ENCODE measurements around the gene IDH3A. TPM values are rescaled to one million over a fixed set of nuclear protein-coding genes. Genes with fewer than 3 reads are reported as not detected.

The IDH3A gene
- total and polyA plus RNA-seq, 10 donors: 27.6 to 90.7 (median 70.1) TPM

GRCh38 chr15:78212546-78213424 lies 63.6 kb downstream of the IDH3A start:
- peak; percentile 53 for DNase-seq
- H3K4me3 ChIP-seq: no peak overlapping the region
- H3K36me3 ChIP-seq: no peaks in the 10 kb centered on the region
- 83 to 90% (median 87%) methylated on average over 10 to 17 of the region's 17 CpGs for WGBS, 5 donors
- no peak for TF ChIP-seq POLR2AphosphoS5 (IDR thresholded peaks at IDR 0.05)
- H3K27ac ChIP-seq: no peak overlapping the region
- intact Hi-C loops (cut with DNase I; ENCODE audit: low total_unique reads): no loop called here
- peaks cover 0 to 12% (median 0%) of the 10 kb centered on the region in 7 donors for H3K27me3 ChIP-seq (replicated peaks in 1 of 7)
- H3K4me1 ChIP-seq: peaks cover 0 to 4% (median 0%) of the 10 kb centered on the region in 6 donors
- no peaks in the 10 kb centered on the region for H3K9me3 ChIP-seq

GRCh38 chr15:78213425-78213750 lies 64.2 kb downstream of the IDH3A start:
- DNase-seq: no peak
- peaks cover 0 to 12% (median 0%) of the 10 kb centered on the region in 7 donors for H3K27me3 ChIP-seq (replicated peaks in 1 of 7)
- TF ChIP-seq POLR2AphosphoS5 (IDR thresholded peaks at IDR 0.05) (no peak), CTCF (IDR thresholded peaks at IDR 0.05 in 8 of 11, conservative IDR thresholded peaks at IDR 0.05 in 3 of 11) (no peak), POLR2A (IDR thresholded peaks at IDR 0.05) (no peak)
- H3K4me1 ChIP-seq: peaks cover 0 to 4% (median 0%) of the 10 kb centered on the region in 6 donors
- 86 to 93% (median 88%) methylated on average over 3 to 6 of the region's 6 CpGs for WGBS, 5 donors
- no peaks in the 10 kb centered on the region for H3K9me3 ChIP-seq
- no peak overlapping the region for H3K4me3 ChIP-seq
- intact Hi-C loops (cut with DNase I; ENCODE audit: low total_unique reads): no loop called here
- no peaks in the 10 kb centered on the region for H3K36me3 ChIP-seq
- no peak overlapping the region for H3K27ac ChIP-seq

- H3K27ac ChIP-seq: no peak overlapping the region
- no peak overlapping the region for H3K4me3 ChIP-seq
- no peak for TF ChIP-seq POLR2AphosphoS5 (IDR thresholded peaks at IDR 0.05)
- TF ChIP-seq POLR2A (IDR thresholded peaks at IDR 0.05): no peak
- no peak for TF ChIP-seq CTCF (IDR thresholded peaks at IDR 0.05 in 8 of 11, conservative IDR thresholded peaks at IDR 0.05 in 3 of 11)
- 80 to 91% (median 89%) methylated on average over 4 of the region's 4 CpGs for WGBS, 5 donors
- peaks cover 0 to 4% (median 0%) of the 10 kb centered on the region in 6 donors for H3K4me1 ChIP-seq
- intact Hi-C loops (cut with DNase I; ENCODE audit: low total_unique reads): no loop called here
- no peaks in the 10 kb centered on the region for H3K36me3 ChIP-seq
- H3K27me3 ChIP-seq (replicated peaks in 1 of 7): peaks cover 0 to 12% (median 0%) of the 10 kb centered on the region in 7 donors
- H3K9me3 ChIP-seq: no peaks in the 10 kb centered on the region
- no peak for DNase-seq
Observed at GRCh38 chr15:78213956-78214355, 64.8 kb downstream of the IDH3A start.

- intact Hi-C loops (cut with DNase I; ENCODE audit: low total_unique reads): no loop called here
- no peak for TF ChIP-seq POLR2AphosphoS5 (IDR thresholded peaks at IDR 0.05)
- no peak for TF ChIP-seq CTCF (IDR thresholded peaks at IDR 0.05 in 8 of 11, conservative IDR thresholded peaks at IDR 0.05 in 3 of 11)
- no peak for TF ChIP-seq POLR2A (IDR thresholded peaks at IDR 0.05)
- Histone ChIP-seq H3K27me3 (replicated peaks in 1 of 7) (peaks cover 0 to 12% (median 0%) of the 10 kb centered on the region in 7 donors), H3K27ac (no peak overlapping the region), H3K4me1 (peaks cover 0 to 4% (median 0%) of the 10 kb centered on the region in 6 donors), H3K4me3 (no peak overlapping the region), H3K9me3 (no peaks in the 10 kb centered on the region), H3K36me3 (no peaks in the 10 kb centered on the region)
- 80 to 90% (median 81%) methylated on average over 7 of the region's 7 CpGs for WGBS, 5 donors
- no peak for DNase-seq
Observed at GRCh38 chr15:78216276-78217104, 67.3 kb downstream of the IDH3A start.

Data from spleen (tissue), 11 donors.